ENCODE measurements around the gene RAB1A. TPM values are rescaled to one million over a fixed set of nuclear protein-coding genes. Genes with fewer than 3 reads are reported as not detected.
A peak's percentile ranks its signal among the peaks of the same experiment; 100 is the strongest.

The RAB1A gene
- total RNA-seq, 2 donors from 2014 or later, result 118 to 163 TPM

DNA sequence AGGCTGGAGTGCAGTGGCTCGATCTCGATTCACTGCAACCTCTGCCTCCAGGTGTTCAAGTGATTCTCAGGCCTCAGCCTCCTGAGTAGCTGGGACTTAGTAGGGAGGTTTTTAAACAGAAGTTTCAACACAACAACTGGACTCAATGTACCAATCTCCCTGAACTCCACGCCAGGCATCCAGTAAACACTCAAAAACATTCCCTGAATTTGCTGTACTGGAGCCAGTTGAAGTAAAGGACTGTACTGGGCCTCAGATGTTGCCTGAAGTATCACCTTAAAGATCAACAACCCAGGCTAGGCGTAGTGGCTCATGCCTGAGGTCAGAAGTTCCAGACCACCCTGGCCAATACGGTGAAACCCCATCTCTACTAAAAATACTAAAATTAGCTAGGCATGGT is 22.4 kb downstream of the RAB1A start:
- peak in 1 of 2 donors; percentile 19 for ATAC-seq
- no peak for DNase-seq
- intact Hi-C loops (cut with DNase I), result no loop called here

DNA sequence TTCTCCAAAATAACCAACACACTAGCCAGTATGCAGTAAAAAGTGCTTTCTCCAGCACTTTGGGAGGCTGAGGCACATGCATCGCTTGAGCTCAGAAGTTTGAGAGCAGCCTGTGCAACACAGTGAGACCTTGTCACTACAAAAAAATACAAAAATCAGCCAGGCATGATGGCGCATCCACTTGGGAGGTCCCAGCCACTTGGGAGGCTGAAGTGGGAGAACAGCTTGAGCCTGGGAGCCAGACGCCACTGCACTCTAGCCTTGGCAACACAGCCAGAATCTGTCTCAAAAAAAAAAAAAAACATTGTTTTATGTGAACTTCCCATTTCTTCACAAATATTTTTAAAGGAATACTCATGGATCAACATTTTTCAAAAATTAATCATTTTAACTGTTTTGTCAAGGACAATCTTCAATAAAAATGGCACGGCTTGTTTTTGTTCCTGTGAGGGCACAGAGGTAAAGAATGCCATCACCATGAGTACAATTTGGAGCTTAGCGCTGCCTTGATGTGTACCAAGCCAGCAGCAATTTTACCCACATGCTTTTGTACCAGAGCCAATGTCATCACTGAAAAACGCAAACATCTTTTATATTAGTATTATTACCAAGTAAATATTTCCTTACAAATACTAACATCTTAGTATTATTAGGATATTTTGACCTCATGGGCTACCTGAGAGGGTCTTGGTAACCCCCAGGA is 26.7 kb downstream of the RAB1A start:
- DNase-seq (no peak), ATAC-seq (peak in 1 of 2 donors; percentile 13)
- intact Hi-C loops (cut with DNase I), result no loop called here

DNA sequence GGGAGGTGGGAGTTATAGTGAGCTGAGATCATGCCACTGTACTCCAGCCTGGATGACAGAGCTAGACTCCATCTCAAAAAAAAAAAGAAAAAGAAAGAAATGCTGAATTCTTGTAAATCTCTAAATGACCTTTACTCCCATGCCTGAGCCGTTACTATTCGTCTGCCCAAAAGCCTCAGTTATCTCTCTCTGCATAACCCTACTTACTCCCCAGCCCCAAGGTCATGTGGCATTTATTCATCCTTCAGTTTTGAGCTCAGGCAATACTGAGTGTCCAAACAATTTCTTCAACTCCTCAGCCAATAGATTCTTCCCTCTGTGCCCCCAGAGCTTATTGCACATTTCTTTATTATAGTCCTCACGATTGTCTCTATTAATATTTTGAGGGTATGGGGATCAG is 28.8 kb downstream of the RAB1A start:
- no peak for DNase-seq
- ATAC-seq, result no peak
- intact Hi-C loops (cut with DNase I), result no loop called here

DNA sequence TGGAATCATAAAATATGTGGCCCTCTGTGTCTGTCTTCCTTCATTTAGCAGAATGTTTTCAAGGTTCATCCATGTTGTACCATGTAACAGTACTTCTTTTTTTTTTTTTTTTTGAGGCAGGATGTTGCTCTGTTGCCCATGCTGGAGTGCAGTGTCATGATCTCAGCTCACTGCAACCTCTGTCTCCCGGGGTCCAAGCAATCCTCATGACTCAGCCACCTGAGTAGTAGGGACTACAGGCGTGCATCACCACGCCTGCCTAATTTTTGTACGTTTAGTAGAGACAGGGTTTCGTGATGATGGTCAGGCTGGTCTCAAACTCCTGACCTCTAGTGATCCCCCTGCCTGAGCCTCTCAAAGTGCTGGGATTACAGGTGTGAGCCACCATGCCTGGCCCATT is 31.2 kb downstream of the RAB1A start:
- DNase-seq (no peak), ATAC-seq (no peak)
- intact Hi-C loops (cut with DNase I), result no loop called here

DNA sequence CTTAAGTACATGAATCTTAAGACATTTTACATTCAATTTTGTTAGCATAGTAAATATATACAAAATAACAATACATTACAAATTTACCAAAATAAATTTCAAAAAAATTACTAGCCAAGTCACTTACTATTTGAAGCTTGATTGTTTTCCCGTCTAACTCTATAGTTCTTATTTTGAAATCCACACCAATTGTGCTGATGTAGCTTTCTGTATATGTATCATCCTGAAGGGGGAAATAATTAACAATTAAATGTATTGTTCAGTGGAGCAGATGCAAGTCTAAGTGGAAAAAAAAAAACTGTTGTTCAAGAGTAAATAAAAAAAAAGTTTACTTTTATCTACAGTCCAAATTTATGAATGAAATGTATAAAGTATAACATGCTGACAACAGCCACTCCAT is 32.1 kb downstream of the RAB1A start:
- DNase-seq (no peak), ATAC-seq (no peak)
- intact Hi-C loops (cut with DNase I), result no loop called here

DNA sequence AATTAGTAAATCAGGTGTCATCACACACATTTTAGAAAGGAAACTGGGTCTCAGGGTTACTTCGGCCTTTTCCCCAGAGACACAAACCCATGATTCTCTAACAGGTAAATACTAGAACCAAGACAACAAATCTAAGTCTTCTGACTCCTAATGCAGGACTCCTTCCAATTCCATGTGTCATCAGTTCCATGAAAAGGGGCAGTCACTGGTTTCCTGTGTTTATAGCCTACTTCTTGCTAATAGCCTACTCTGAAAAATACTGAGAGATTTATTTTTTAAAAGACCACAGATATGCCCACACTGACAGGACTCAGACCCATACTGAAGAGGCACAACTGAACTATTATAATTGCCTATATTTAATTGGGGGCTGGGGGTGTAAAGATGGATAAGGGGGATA is 33.0 kb downstream of the RAB1A start:
- ATAC-seq, result no peak
- intact Hi-C loops (cut with DNase I), result no loop called here
- no peak for DNase-seq

DNA sequence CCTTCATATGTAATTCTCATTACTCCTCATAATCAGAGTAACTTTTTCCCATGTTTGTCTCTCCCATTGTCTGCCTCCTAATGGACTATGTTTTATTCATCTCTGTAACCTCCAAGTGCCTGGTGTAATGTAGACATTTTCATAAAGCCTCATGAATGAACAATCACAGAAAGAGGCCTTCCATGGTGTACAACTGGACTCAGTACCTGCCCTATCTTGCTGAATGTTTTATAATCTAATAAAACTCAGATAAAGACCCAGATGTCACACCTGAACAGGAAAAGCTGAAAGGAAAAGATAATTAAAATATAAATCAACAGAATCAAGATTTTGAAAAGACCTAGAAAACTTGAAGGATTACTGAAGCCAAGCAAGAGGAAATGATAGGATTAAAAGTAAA is 36.7 kb downstream of the RAB1A start:
- DNase-seq, result no peak
- intact Hi-C loops (cut with DNase I), result loop anchor here in 1 of 2 donors (5.0 kb wide), 1 partner anchor 34 kb away; no protein-coding TSS in a partner anchor
- no peak for ATAC-seq

DNA sequence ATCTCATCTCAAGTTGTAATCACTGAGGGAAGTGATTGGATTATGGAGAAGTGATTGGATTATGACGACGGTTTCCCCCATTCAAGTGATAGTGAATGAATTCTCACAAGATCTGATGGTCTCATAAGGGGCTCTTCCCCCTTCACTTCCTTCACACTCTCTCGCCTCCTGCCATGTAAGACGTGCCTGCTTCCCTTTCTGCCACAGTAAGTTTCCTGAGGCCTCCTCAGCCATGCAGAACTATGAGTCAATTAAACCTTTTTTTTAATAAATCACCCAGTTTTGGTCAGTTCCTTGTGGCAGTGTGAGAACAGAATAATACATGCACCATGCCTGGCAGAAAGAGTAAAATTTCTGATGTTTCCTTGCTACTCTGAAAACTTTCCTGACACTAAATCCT is 37.1 kb downstream of the RAB1A start:
- intact Hi-C loops (cut with DNase I), result loop anchor here in 1 of 2 donors (5.0 kb wide), 1 partner anchor 35 kb away; no protein-coding TSS in a partner anchor
- DNase-seq (no peak), ATAC-seq (no peak)

DNA sequence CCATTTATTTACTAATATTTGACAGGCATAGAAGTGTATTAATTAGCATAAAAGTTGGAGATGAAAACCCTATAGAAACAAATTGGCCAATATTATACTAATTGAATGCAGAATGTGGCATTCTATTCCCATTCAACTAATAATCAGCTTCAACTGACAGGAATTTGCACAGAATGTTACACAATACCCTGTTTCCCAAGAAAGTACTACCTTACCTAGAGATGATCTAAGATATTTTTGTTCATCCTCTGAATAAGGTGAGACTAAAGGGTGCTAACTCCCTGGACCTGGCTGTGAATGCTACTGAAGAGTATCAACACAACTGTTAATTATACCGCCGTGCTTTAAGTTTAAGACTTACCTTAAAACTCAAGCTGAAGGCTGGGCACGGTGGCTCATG is 44.8 kb downstream of the RAB1A start:
- DNase-seq, result no peak
- intact Hi-C loops (cut with DNase I), result no loop called here
- ATAC-seq, result no peak

DNA sequence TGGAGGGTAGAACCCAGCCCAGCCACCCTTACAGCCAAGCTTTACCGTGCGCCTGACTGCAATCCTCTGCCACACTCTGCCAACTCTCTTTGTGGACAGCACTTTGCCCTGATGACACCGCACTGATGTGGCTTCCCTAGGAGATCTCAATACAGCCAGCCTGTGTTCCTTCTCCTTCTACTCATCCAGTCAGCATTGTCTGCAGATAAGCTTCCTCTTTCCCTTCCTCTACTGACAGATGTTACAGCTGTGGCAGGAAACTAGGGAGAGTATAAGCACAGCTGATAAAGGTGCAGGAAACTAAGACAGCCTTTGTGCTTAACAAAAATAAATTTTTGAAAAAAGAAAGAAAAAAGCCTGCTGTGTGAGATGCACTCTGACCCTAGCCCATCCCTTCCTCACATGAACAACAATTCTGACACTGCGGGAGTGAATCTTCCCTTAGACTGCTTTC is 48.6 kb downstream of the RAB1A start:
- peak; percentile 73 to 75 for ATAC-seq
- intact Hi-C loops (cut with DNase I), result no loop called here
- DNase-seq, result no peak

DNA sequence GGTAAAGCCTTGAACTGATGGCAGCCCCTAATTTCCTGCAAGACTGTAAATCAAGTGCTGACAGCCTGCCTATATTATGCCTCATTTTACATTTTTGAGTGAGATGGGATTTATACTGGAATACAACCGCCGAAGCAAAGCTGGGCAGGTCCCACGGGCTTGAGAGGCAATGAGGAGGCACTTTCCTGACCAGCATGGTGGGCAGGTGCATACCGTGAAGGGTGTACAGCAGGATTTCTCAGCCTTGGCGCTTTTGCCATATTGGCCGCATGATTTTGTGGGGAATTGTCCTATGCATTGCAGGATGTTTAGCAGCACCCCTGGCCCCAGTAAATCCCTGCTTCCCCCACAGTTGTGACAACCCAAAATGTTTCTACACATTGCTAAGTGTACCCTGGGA is 50.9 kb downstream of the RAB1A start:
- no peak for ATAC-seq
- no peak for DNase-seq
- intact Hi-C loops (cut with DNase I), result no loop called here

DNA sequence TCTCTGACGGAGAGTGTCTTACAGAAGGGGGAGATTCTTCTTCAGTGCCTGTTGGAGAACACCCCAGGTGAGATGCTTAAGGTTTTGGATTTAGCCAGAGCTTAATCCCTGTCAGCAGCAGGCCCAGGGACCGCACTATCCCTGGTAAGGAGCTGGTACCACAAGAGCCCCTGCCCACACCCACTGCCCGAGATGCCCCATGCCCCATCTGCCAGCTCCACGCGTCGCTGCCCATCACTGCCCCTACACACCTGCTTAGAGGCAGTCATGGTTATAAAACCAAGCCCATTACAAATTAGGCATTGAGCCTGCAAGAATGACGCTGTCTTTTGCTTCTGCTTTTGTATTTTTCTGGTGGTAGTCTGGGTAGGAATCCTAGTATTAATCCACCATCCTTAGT is 52.0 kb downstream of the RAB1A start:
- intact Hi-C loops (cut with DNase I), result no loop called here
- ATAC-seq (no peak), DNase-seq (no peak)

DNA sequence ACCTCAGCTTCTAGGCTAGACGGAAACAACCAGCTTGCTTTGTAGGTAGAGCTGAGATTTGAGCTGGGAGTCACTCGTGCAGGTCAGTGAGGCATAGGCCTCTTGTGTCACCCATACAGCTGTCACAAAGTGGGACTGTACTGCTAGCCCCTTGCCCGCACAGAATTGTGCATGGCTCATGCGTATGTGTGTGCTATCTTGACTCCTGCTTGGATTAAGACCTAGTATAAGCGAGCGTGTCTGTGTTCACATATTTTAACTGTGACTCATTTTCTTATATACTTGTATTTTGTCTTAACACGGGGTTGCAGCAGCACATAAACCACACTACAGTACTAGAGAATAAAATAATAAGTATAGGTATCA is 53.6 kb downstream of the RAB1A start:
- DNase-seq, result no peak
- peak in 1 of 2 donors; percentile 32 for ATAC-seq
- intact Hi-C loops (cut with DNase I), result no loop called here

DNA sequence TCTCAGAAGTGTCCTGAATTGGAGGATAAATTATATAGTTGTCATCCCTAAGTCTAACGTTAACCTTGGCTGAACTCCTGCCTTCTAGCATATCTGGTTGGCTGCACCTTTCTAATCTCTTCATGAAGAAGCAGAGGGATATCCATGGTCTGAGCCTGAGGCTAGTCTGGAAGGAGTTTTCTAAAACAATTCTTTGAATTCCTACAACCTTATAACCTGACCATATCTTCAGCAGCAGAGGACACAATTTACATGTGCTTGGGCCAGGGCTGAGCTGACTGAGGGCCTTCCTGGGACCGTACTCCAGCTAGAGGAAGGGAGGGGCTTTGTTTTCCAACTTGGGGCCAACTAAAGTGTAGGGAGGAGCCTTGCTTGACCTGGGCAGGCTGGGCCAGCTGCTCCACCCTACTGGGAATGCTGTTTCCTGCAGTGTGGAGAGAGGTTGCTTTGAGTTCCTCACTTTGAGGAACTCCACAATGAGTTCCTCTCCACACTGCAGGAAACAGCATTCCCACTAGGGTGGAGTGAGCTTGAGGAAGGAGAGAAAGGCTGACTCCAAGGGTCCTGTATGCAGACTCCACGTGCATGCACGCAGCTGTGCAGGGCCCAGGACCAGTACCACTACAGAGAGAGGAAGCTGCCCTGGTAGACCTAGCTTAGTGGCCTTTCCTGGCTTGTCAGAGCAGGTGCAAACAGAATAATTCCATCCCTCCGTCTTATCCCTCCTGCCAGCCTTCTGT is 54.1 kb downstream of the RAB1A start:
- ATAC-seq (peak; percentile 62 to 68), DNase-seq (peak; percentile 51)
- intact Hi-C loops (cut with DNase I), result no loop called here

DNA sequence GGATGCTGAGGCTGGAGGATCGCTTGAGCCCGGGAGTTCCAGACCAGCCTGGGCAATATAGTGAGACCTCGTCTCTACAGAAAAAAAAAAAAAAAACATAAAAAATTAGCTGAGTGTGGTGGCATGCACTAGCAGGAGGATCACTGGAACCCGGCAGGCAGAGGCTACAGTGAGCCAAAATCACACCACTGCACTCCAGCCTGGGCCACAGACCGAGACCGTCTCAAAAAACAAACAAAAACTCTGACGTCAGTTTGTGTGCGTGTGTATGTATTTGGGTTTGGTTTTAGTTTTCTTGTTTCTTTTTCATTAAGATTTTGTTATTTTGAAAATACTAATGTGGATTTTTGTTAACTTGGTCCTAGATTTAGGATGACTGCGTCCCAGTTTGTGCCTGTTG is 54.7 kb downstream of the RAB1A start:
- intact Hi-C loops (cut with DNase I), result no loop called here
- DNase-seq (no peak), ATAC-seq (no peak)

DNA sequence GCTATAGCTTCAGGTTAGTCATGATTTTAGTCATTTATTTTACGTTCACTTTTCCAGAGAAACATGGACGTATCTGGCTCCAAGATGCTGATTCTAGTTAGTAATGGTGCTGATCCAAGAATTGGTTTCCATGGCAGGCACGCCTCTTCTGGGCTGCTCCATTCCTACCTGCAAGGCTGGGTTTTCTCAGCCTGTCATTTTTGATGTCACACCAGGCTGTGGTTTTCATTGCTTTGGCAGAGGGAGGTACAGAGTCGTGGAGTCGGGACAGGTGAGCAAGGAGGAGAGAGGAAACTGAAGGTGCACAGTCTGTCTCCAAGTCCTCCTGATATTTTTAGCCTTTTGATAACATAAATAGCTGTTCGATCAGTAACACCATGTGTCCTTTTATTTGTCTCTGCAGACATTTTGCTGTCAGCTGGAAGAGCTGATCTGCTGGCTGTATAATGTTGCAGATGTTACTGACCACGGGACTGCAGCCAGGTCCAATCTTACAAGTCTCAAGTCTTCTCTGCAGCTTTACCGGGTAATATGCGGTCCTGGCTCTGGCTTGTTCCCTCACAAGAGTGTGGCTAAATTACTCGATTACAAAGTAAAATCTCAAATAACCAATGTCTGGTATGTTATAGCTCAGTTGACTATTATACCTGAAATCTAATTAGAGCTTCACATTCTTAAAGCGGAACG is 55.9 kb downstream of the RAB1A start:
- intact Hi-C loops (cut with DNase I), result no loop called here
- no peak for DNase-seq
- no peak for ATAC-seq

DNA sequence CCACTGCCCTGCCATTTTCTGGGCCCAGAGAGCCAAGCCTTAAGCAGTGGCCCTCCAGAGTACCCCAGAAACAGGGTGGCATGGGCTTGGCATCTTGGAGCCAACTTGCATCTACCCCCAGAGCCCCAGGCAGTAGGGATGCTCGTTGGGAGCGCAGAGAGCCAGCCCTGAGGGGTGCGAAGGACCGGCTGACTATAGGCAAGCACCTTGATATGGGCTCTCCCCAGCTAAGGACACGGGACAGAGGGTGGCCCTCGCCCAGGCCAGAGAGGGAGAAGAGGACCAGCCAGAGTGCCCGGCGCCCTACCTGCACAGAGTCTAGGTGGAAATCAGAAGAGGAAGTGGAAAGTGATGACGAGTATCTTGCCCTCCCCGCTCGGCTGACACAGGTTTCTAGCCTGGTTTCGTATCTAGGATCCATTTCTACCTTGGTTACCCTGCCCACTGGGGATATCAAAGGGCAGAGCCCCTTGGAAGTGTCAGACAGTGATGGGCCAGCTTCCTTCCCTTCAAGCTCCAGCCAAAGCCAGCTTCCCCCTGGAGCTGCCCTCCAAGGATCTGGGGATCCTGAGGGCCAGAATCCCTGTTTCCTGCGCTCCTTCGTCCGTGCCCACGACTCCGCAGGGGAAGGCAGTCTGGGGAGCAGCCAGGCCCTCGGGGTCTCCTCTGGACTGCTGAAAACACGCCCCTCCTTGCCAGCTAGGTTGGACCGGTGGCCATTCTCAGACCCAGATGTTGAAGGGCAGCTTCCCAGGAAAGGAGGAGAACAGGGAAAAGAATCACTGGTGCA is 57.5 kb downstream of the RAB1A start:
- DNase-seq, result no peak
- intact Hi-C loops (cut with DNase I), result no loop called here
- ATAC-seq, result no peak

DNA sequence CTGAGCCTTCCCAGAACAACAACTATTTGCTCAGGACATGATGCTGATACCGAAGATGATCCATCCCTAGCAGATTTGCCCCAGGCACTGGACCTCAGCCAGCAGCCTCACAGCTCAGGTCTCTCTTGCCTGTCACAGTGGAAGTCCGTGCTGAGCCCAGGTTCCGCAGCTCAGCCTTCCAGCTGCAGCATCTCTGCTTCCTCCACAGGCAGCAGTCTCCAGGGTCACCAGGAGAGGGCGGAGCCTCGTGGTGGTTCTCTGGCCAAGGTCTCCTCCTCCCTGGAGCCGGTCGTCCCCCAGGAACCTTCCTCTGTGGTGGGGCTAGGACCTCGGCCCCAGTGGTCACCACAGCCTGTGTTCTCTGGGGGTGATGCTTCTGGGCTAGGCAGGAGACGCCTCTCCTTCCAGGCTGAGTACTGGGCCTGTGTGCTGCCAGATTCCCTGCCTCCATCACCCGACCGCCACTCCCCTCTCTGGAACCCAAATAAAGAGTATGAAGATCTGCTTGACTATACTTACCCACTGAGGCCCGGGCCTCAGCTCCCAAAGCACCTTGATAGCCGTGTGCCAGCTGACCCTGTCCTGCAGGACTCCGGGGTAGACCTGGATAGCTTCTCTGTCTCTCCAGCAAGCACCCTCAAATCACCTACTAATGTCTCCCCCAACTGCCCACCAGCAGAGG is 58.3 kb downstream of the RAB1A start:
- intact Hi-C loops (cut with DNase I), result no loop called here
- peak in 1 of 2 donors; percentile 3 for ATAC-seq

DNA sequence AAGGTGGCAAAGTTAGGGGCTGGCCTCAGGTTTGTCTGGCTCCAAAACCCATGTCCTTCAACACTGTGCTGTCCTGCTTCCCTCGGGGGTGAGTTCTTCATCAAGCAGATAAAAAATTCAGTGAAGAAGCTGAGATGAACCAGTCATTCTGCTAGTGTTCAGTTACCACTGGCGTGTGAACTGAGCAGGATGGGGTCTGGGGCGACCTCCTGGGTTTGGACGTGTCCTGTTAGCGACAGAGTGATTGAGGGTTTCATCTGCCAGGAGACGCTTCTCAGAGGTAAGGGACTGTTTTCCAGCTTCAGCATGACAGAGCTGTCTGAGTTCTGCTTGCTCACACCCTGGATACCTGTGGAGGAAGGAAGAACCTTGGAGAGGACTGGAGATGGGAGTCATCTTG is 59.0 kb downstream of the RAB1A start:
- no peak for DNase-seq
- no peak for ATAC-seq
- intact Hi-C loops (cut with DNase I), result no loop called here

More for the DNA sequence above, 58.3 kb downstream of the RAB1A start:
- peak; percentile 40 for DNase-seq

Measured in left cardiac atrium (tissue), 4 donors.